Measurements from ENCODE around the gene FAM135A.

- TF ChIP-seq TAF1 (IDR thresholded peaks at IDR 0.05; ENCODE audit: borderline replicate concordance, insufficient read depth, low read length) (no peak), REST (IDR thresholded peaks at IDR 0.05; ENCODE audit: insufficient read depth in 1 of 2, low read depth in 2 of 2, low read length in 2 of 2) (no peak), POLR2AphosphoS5 (IDR thresholded peaks at IDR 0.05; ENCODE audit: low read depth, low read length) (no peak)
Observed at GRCh38 chr6:70502484-70502883, 89.2 kb downstream of the FAM135A start.
